HG03565 (cell line): Measurements from ENCODE around the gene EDN1.
"Not testable (repeated sequence)": the region's sequence is repeated elsewhere in the genome, so short reads cannot be mapped to it uniquely, and the experiment has no call there.

Experiments used
- ATAC-seq: cut with Tn5 transposase; IDR thresholded peaks from one replicate; pipeline ENCODE4 v1.9.1; 2021; ENCODE audit warnings: mild to moderate bottlenecking, moderate library complexity; ENCODE audit not compliant: unreplicated experiment

Gene EDN1

DNA sequence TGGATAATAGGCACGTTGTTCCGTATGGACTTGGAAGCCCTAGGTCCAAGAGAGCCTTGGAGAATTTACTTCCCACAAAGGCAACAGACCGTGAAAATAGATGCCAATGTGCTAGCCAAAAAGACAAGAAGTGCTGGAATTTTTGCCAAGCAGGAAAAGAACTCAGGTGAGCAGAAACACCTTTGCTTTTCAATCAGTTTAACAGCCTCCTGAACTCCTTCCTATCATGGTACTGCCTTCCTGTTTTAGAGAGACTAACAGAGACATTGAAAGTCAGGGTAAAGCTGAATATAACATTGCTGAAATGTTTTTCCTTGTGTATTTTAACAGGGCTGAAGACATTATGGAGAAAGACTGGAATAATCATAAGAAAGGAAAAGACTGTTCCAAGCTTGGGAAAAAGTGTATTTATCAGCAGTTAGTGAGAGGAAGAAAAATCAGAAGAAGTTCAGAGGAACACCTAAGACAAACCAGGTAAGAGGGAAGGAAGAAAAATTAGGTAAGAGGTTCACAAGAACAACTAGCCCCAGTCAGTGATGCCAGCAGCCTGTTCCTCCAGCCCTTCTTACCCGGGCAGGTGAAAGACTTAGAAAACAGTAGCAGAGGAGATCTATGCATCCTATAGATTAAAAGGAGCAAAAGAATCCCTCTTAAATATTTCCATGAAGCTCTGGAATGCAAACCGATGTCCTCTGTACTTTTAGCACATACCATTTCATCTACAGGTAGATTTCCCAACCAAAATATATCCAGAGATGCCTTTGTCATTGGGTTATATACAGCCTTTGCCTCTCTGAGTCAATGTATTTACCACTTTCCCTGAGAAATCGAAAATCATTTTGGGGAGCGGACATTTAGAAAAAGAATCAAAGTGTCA lies 4.0 kb downstream of the EDN1 start:
- ATAC-seq, result no peak

DNA sequence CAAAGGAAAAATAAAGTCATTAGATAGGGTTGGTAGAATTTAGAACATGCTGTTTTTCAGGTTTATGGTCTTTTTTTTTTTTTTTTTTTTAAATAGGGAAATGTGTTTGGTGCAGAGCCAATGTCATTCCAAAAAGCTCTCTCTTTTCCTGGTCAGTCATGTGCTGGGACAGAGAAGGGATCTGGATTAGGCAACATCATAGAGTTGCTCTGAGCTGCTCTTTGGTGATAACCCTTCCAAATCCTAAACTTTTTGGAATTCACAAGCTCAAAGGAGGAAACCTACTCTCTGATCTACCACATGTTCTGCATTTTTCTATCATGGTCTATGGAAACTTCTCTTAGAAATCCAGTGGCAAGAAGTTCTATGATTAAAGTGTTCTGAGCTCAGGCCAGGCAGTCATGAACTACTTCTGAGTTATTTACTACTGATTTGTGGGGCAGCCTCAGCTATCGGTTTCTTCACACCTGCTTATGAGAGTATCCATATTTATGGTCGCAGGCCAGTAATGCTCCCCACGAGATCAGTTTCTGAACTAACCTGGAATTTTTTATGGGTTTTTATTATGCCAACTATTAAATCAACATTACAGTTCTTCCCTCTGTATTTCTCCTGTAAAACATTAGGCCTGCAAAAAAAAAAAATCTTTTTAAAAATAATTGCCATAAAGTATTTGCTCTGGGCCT lies 4.8 kb downstream of the EDN1 start:
- no peak for ATAC-seq

DNA sequence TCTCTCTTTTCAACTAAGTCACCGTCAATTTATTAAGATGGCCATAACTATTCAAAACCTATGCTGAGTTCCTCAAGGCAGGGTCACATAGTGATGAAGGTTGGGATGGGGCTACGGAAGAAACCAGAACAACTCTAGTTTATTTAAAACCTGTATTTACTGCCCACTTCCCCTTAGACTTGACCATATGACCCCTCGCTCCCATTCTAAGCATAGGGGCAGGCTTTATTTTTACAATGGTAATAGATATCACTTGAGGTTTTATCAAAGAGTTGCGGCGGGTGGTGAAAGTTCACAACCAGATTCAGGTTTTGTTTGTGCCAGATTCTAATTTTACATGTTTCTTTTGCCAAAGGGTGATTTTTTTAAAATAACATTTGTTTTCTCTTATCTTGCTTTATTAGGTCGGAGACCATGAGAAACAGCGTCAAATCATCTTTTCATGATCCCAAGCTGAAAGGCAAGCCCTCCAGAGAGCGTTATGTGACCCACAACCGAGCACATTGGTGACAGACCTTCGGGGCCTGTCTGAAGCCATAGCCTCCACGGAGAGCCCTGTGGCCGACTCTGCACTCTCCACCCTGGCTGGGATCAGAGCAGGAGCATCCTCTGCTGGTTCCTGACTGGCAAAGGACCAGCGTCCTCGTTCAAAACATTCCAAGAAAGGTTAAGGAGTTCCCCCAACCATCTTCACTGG lies 5.5 kb downstream of the EDN1 start:
- no peak for ATAC-seq

GRCh38 chr6:12296255-12296573 lies 6.1 kb downstream of the EDN1 start:
- no peak for ATAC-seq

- no peak for ATAC-seq
Observed at GRCh38 chr6:12296604-12297003, 6.4 kb downstream of the EDN1 start.

GRCh38 chr6:12297363-12298016 lies 7.3 kb downstream of the EDN1 start:
- ATAC-seq, result no peak

- no peak for ATAC-seq
Observed at GRCh38 chr6:12298017-12298978, 8.1 kb downstream of the EDN1 start.

DNA sequence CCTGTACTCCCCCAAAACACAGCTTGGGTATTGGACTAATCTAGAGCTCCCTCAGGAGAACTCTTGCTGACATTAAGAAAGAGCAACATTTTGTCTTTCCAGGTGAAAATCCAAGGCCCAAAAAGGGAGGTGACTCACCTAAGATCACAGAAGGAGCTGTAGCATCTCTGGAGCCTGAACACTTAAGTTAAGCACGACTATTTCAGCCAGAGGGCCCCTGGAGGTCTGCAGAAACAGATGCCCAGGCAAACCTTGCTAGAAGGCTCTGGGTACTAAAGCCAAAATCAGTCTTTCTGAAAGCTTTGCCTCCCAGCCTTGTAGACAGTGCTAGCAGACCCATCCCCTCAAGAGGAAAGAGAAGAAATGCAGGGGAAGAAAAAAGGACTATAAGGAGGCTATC lies 8.8 kb downstream of the EDN1 start:
- ATAC-seq, result no peak

DNA sequence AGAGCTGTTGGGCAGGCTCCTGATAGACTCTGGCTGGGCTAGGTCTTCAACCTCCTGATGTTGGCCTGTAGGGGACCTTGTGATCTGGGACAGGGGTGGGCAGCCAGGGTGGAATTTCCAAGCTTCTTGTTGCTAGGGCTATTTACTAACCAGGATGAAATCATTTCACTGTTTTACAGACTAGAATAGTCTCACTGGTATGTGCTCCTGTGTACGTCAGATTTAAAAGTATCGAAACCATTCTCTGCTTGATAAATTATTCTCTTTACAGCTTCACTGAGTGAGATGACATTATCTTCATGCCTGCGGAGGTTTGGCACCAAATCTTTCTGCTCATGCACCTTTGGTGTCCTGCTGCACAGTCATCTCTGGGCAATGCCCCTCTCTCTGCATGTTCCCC lies 10.9 kb downstream of the EDN1 start:
- ATAC-seq, result no peak

DNA sequence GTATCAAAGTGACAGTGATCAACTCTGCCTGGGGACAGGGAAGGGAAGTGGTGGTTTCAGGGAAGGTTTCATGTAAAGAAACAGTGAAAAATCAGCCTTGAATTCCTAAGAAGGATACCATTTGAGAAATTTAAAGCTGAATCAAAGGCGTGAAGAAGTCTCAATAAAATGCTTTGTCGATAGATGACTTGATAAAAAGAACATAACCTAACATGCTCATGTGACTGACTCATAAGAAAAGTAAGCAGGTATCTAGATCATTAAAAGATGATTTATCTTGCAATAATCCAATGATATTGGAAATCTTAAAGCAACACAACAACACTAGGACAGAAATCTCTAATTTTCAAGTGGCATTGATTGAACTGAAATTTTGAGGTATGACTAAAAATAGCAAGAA lies 14.3 kb downstream of the EDN1 start:
- no peak for ATAC-seq

- ATAC-seq, result no peak
Observed at GRCh38 chr6:12309070-12309469, 18.9 kb downstream of the EDN1 start.

- ATAC-seq, result no peak
Observed at GRCh38 chr6:12311106-12311505, 20.9 kb downstream of the EDN1 start.

DNA sequence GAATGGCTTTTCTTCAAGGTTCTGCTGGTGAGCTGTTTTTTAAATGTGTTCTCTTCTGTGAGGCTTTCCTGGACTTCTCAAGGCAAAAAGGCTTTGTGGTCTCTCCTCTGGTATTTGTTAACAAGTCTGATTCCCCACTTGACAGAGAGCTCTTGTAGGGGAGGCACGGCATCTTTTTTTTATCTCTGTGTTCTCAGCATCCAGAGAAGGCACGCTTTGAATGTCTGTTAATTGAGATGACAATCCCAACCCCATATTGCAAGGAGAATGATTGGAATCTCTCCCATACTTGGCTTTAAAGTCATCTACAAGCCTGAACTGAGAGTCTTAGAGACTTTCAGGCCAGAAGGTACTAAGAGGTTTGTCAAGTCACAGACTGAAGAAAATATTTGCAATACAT lies 22.6 kb downstream of the EDN1 start:
- no peak for ATAC-seq

DNA sequence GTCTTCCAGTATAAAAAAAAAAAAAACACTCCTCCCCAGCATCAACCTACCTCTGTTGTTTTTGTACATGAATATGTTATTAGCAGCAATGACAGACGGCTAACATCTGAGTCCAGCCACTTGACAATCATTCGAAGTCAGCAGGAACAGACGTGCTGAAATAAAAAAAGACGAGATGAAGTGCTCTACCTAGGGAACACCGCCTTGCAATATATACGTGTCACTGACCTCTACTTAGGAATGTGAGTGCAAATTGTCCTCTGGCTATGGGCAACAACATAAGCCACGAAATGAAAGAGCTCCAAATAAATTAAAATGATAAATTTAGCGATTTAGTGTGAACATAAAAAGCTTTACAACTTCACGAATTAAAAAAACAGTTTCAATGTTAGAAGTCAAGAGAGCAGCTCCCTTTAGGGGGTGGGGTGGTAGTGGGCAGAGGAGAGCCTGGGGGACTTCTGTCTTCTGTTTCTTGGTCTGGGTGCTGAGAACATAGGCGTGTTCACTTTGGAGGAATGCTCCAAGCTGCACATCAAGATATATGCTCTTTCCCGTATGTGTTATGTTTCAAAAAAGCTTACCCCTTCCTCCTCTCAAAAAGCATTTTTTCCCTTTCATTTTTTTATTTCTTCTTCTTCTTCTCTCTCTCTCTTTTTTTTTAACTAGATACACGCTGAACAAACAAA lies 23.3 kb downstream of the EDN1 start:
- no peak for ATAC-seq

DNA sequence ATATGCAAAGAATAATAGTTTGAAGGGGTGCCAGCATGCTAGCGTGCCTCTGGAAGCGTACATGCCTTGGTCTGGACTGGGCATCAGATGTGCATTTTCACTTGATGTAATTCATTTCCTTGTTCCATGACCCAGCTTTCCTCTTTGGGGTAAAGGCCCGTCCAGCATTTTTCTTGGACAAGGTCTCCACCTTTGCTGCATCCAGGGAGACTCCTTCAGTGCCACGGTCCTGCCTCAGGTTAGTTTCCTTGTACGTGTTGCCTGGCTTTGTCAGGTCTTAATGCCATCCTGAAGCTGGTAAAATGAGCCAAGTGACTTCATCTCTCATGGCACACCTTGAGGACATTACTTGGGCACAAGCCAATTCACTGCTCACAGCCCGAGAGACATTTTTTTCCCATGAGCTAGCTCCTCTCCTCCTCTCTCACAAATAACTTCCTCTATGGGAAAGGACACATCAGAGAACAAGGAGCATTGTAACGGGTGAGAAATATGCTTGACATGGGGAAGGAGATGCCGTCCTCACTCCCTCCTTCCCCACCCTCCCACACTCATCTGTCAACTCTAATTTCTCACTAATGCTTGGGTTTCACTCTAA lies 23.9 kb downstream of the EDN1 start:
- ATAC-seq, result no peak

- ATAC-seq, result no peak
Observed at GRCh38 chr6:12314751-12315150, 24.6 kb downstream of the EDN1 start.

DNA sequence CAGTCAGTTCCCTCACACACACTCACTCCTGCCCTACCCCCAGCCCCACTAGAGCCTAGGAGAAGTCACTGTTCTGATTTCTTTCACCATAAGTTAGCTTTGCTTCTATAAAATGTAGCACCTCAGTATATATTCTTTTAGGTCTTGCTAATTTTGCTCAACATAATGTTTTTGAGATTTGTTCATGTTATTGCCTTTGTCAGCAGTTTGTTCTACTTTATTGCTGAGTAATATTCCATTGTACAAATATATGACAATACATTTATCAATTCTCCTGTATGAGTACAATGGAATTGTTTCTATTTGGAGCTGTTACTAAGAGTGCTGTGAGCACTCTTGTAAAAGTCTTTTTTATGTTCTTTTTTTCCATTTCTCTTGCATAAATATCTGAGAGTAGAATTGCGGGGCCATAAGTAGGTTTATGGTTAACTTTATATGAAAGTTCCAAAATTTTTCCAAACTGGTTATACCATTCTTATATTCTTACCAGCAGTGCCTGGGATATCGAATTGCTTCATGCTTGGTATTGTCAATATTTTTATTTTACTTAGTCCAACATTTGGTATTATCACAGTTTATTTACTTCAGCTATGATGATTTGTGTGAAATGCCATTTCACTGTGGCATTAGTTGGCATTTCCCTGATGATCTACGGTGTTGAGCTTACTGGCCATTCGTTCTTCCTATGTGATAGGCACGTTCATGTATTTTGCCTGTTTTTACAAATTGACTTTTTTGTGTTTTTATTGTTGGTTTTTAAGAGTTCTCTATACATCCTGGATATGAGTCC lies 25.3 kb downstream of the EDN1 start:
- ATAC-seq, result no peak

DNA sequence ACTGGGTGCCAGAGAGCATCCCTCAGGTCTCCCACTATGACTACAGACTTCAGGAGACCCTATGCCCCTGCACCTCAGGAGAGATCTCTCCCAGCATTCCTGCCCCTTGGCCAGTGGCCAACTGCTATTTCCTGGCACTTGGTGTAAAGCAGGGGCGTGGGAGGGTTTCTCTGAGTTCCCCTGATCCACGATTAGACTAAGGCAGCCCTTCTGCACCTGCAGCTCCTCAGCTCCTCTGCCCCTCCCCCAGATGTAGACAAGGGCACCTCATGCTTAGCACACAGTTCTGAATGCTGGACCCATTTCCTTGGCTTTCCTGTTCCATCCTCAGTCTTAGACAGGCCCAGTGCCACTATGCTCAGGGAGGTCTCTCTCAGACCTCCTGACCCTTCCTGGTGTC lies 28.6 kb downstream of the EDN1 start:
- ATAC-seq, result no peak

- ATAC-seq, result not testable (repeated sequence)
Observed at GRCh38 chr6:12320074-12320473, 29.9 kb downstream of the EDN1 start.
